HepG2 (cell line): ENCODE measurements around the gene MED1. TPM values are rescaled to one million over a fixed set of nuclear protein-coding genes. Genes with fewer than 3 reads are reported as not detected.

Experiments used
- ATF7-NPFF ChIP-seq: sonication (generic); formaldehyde crosslinking; IDR thresholded peaks from 2 replicates; pipeline ENCODE4 v1.8.1; 2023; ENCODE audit warnings: mild to moderate bottlenecking, low read depth, missing genetic modification reagents, moderate library complexity
- BCL6 ChIP-seq: IDR thresholded peaks from 2 replicates; pipeline ENCODE4 v1.6.1; 2016; ENCODE audit warnings: missing genetic modification reagents, missing compliant biosample characterization
- ETV5 ChIP-seq: IDR thresholded peaks from 2 replicates; pipeline ENCODE4 v1.6.1; 2018; ENCODE audit warnings: missing biosample characterization, missing genetic modification reagents, inconsistent platforms, borderline replicate concordance
- HDAC2 ChIP-seq: sonication (generic); formaldehyde crosslinking; IDR thresholded peaks from 2 replicates; pipeline ENCODE4 v1.4.0; 2020; ENCODE audit warnings: missing genetic modification reagents
- KAT8 ChIP-seq: IDR thresholded peaks from 2 replicates; pipeline ENCODE4 v1.6.1; 2016; ENCODE audit warnings: missing genetic modification reagents, missing compliant biosample characterization
- MED1 ChIP-seq: sonication (generic); formaldehyde crosslinking; IDR thresholded peaks from 2 replicates; pipeline ENCODE4 v1.4.0; 2020; ENCODE audit warnings: missing genetic modification reagents
- PHF21A ChIP-seq: sonication (generic); formaldehyde crosslinking; IDR thresholded peaks from 2 replicates; pipeline ENCODE4 v1.5.0; 2020; ENCODE audit warnings: mild to moderate bottlenecking, missing genetic modification reagents
- PPARG ChIP-seq: conservative IDR thresholded peaks from 2 replicates; pipeline ENCODE4 v1.6.1; 2016; ENCODE audit warnings: missing biosample characterization, missing genetic modification reagents
- RFX1 ChIP-seq: fragments of 450-650 bp; IDR thresholded peaks from 2 replicates; pipeline ENCODE4 v1.6.1; 2017
- RXRA ChIP-seq: sonication (generic); formaldehyde crosslinking; IDR thresholded peaks from 2 replicates; pipeline ENCODE4 v1.5.1; 2020; ENCODE audit warnings: missing genetic modification reagents
- ZNF253 ChIP-seq: sonication (generic); formaldehyde crosslinking; IDR thresholded peaks from 2 replicates; pipeline ENCODE4 v1.8.0; 2022; ENCODE audit warnings: mild to moderate bottlenecking, missing genetic modification reagents, borderline replicate concordance
- ZNF563 ChIP-seq: sonication (generic); formaldehyde crosslinking; IDR thresholded peaks from 2 replicates; pipeline ENCODE4 v1.8.0; 2022; ENCODE audit warnings: mild to moderate bottlenecking, moderate library complexity, missing genetic modification reagents
- ZNF616 ChIP-seq: sonication (generic); formaldehyde crosslinking; IDR thresholded peaks from 2 replicates; pipeline ENCODE4 v1.5.0; 2020; ENCODE audit warnings: low read depth, mild to moderate bottlenecking, missing genetic modification reagents
- ZNF782 ChIP-seq: sonication (generic); formaldehyde crosslinking; IDR thresholded peaks from 2 replicates; pipeline ENCODE4 v1.4.0; 2020; ENCODE audit warnings: missing genetic modification reagents, mild to moderate bottlenecking, borderline replicate concordance
- polyA plus RNA-seq, 8 experiments: library from polyadenylated mRNA; depleted of rRNA in 3 of 8; stranded (reverse) in 7 of 8; unstranded in 1 of 8; fragments of >200 nt; fragmentation: Illumina TruSeq in 4 of 8; extraction: Trizol in 4 of 8; gene quantifications; 2 replicates each; pipeline versions ENCODE4 v1.2.1 to v1.2.3, GENCODE V29; 2011 to 2016; ENCODE audit warnings: low read depth in 4 of 8, missing spikeins in 1 of 8, mixed read lengths in 1 of 8; ENCODE audit not compliant: insufficient read depth in 1 of 8
- total RNA-seq, 5 experiments: library from RNA; depleted of rRNA; stranded (reverse); fragments of >200 nt; fragmentation: Illumina TruSeq; extraction: Trizol; gene quantifications; 2 replicates each; pipeline ENCODE4 v1.2.3, GENCODE V29; 2016; ENCODE audit warnings: low read depth in 1 of 5
- TF ChIP-seq, protein P1 (sequence below): sonication (generic); formaldehyde crosslinking; IDR thresholded peaks from 2 replicates; pipeline ENCODE4 v1.4.0; 2020; ENCODE audit warnings: missing genetic modification reagents
- TF ChIP-seq, protein P2 (sequence below): sonication (generic); formaldehyde crosslinking; IDR thresholded peaks from 2 replicates; pipeline ENCODE4 v1.4.0; 2020; ENCODE audit warnings: missing genetic modification reagents
- TF ChIP-seq, protein P3 (sequence below): sonication (generic); formaldehyde crosslinking; IDR thresholded peaks from 2 replicates; pipeline ENCODE4 v1.4.0; 2020; ENCODE audit warnings: missing genetic modification reagents
- TF ChIP-seq, protein P4 (sequence below): sonication (generic); formaldehyde crosslinking; IDR thresholded peaks from 2 replicates; pipeline ENCODE4 v1.4.0; 2020; ENCODE audit warnings: mild to moderate bottlenecking, missing genetic modification reagents
- TF ChIP-seq, protein P5 (sequence below): sonication (generic); formaldehyde crosslinking; IDR thresholded peaks from 2 replicates; pipeline ENCODE4 v1.4.0; 2020; ENCODE audit warnings: mild to moderate bottlenecking, missing genetic modification reagents
- TF ChIP-seq, protein P6 (sequence below): sonication (generic); formaldehyde crosslinking; IDR thresholded peaks from 2 replicates; pipeline ENCODE4 v1.4.0; 2020; ENCODE audit warnings: low read depth, mild to moderate bottlenecking, missing genetic modification reagents
- TF ChIP-seq, protein P7 (sequence below): IDR thresholded peaks from 2 replicates; pipeline ENCODE4 v1.6.1; 2012; ENCODE audit warnings: inconsistent platforms

MED1 gene
- total and polyA plus RNA-seq, 2 of the 13 experiments (the other 11 are each of a cell fraction or from before 2014, with no cell fraction given), result 37.5 to 40.1 TPM

DNA sequence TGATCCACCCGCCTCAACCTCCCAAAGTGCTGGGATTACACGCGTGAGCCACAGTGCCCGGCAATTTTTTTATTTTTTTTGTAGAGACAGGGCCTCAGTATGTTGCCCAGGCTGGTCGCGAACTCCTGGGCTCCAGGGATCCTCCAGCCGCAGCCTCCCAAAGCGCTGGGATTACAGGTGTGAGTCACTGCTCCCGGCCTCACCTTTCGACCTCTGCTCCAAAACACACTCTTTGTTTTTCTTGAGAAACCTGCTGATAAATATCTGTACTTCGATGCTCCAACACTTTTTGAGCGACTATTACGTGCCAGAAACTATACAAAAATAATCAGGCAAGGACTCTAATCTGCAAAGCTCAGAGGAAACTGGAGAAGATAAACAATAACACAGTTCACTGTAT lies 1.0 kb downstream of the MED1 start (continued):
- TF ChIP-seq, protein P1, sequence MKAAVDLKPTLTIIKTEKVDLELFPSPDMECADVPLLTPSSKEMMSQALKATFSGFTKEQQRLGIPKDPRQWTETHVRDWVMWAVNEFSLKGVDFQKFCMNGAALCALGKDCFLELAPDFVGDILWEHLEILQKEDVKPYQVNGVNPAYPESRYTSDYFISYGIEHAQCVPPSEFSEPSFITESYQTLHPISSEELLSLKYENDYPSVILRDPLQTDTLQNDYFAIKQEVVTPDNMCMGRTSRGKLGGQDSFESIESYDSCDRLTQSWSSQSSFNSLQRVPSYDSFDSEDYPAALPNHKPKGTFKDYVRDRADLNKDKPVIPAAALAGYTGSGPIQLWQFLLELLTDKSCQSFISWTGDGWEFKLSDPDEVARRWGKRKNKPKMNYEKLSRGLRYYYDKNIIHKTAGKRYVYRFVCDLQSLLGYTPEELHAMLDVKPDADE (CRISPR knock-in tag), result no peak
- TF ChIP-seq, protein P2, sequence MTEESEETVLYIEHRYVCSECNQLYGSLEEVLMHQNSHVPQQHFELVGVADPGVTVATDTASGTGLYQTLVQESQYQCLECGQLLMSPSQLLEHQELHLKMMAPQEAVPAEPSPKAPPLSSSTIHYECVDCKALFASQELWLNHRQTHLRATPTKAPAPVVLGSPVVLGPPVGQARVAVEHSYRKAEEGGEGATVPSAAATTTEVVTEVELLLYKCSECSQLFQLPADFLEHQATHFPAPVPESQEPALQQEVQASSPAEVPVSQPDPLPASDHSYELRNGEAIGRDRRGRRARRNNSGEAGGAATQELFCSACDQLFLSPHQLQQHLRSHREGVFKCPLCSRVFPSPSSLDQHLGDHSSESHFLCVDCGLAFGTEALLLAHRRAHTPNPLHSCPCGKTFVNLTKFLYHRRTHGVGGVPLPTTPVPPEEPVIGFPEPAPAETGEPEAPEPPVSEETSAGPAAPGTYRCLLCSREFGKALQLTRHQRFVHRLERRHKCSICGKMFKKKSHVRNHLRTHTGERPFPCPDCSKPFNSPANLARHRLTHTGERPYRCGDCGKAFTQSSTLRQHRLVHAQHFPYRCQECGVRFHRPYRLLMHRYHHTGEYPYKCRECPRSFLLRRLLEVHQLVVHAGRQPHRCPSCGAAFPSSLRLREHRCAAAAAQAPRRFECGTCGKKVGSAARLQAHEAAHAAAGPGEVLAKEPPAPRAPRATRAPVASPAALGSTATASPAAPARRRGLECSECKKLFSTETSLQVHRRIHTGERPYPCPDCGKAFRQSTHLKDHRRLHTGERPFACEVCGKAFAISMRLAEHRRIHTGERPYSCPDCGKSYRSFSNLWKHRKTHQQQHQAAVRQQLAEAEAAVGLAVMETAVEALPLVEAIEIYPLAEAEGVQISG (CRISPR knock-in tag), result no peak; the same call in 1 of the 2 replicates
- TF ChIP-seq, protein P3, sequence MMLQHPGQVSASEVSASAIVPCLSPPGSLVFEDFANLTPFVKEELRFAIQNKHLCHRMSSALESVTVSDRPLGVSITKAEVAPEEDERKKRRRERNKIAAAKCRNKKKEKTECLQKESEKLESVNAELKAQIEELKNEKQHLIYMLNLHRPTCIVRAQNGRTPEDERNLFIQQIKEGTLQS (CRISPR knock-in tag), result 0 out of 2 replicates have a peak, but pooled peaks have one; percentile 47
- TF ChIP-seq ZNF253 (CRISPR knock-in tag) (no peak), ETV5 (CRISPR knock-in tag) (no peak), RXRA (CRISPR knock-in tag) (peak; percentile 60; the same call in 1 of the 2 replicates), ZNF563 (no peak), PPARG (CRISPR knock-in tag) (peak; percentile 63), KAT8 (CRISPR knock-in tag) (no peak), RFX1 (no peak), PHF21A (CRISPR knock-in tag) (no peak), ZNF782 (no peak), BCL6 (CRISPR knock-in tag) (no peak), ZNF616 (CRISPR knock-in tag) (no peak), ATF7-NPFF (CRISPR knock-in tag) (no peak), HDAC2 (CRISPR knock-in tag) (0 out of 2 replicates have a peak, but pooled peaks have one; percentile 37), MED1 (no peak)
- TF ChIP-seq, protein P4, sequence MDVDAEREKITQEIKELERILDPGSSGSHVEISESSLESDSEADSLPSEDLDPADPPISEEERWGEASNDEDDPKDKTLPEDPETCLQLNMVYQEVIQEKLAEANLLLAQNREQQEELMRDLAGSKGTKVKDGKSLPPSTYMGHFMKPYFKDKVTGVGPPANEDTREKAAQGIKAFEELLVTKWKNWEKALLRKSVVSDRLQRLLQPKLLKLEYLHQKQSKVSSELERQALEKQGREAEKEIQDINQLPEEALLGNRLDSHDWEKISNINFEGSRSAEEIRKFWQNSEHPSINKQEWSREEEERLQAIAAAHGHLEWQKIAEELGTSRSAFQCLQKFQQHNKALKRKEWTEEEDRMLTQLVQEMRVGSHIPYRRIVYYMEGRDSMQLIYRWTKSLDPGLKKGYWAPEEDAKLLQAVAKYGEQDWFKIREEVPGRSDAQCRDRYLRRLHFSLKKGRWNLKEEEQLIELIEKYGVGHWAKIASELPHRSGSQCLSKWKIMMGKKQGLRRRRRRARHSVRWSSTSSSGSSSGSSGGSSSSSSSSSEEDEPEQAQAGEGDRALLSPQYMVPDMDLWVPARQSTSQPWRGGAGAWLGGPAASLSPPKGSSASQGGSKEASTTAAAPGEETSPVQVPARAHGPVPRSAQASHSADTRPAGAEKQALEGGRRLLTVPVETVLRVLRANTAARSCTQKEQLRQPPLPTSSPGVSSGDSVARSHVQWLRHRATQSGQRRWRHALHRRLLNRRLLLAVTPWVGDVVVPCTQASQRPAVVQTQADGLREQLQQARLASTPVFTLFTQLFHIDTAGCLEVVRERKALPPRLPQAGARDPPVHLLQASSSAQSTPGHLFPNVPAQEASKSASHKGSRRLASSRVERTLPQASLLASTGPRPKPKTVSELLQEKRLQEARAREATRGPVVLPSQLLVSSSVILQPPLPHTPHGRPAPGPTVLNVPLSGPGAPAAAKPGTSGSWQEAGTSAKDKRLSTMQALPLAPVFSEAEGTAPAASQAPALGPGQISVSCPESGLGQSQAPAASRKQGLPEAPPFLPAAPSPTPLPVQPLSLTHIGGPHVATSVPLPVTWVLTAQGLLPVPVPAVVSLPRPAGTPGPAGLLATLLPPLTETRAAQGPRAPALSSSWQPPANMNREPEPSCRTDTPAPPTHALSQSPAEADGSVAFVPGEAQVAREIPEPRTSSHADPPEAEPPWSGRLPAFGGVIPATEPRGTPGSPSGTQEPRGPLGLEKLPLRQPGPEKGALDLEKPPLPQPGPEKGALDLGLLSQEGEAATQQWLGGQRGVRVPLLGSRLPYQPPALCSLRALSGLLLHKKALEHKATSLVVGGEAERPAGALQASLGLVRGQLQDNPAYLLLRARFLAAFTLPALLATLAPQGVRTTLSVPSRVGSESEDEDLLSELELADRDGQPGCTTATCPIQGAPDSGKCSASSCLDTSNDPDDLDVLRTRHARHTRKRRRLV (CRISPR knock-in tag), result no peak
- TF ChIP-seq, protein P5, sequence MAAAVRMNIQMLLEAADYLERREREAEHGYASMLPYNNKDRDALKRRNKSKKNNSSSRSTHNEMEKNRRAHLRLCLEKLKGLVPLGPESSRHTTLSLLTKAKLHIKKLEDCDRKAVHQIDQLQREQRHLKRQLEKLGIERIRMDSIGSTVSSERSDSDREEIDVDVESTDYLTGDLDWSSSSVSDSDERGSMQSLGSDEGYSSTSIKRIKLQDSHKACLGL (CRISPR knock-in tag), result no peak
- TF ChIP-seq, protein P6, sequence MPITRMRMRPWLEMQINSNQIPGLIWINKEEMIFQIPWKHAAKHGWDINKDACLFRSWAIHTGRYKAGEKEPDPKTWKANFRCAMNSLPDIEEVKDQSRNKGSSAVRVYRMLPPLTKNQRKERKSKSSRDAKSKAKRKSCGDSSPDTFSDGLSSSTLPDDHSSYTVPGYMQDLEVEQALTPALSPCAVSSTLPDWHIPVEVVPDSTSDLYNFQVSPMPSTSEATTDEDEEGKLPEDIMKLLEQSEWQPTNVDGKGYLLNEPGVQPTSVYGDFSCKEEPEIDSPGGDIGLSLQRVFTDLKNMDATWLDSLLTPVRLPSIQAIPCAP, result no peak
- TF ChIP-seq, protein P7, sequence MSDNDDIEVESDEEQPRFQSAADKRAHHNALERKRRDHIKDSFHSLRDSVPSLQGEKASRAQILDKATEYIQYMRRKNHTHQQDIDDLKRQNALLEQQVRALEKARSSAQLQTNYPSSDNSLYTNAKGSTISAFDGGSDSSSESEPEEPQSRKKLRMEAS, result no peak
